GM21360 (cell line): Measurements from ENCODE around the gene RPH3AL.

Source experiments
- ATAC-seq: cut with Tn5 transposase; IDR thresholded peaks from one replicate; pipeline ENCODE4 v1.9.1; 2021; ENCODE audit warnings: mild to moderate bottlenecking, moderate library complexity; ENCODE audit not compliant: unreplicated experiment

RPH3AL gene

GRCh38 chr17:303168-303567 lies 49.4 kb downstream of the RPH3AL start:
- ATAC-seq = no peak

DNA sequence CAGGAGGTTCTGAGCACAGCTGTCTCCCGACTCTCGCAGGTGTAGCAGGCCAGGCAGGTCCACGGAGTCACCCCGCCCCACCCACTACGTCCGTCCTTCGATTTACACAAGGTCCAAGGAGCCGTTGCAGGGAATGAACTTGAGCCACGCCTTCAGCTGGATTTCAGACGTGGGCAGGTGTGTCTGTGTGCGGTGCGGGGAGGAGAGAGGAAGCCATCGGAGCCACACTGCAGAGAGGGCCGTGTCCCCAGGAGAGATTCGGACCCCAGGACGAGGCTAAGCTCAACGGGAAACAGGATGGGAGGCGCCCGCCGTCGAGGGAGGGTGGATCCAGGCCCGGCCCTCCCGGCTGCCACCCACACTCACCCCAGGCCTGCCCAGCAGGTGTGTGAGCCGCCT lies 50.3 kb downstream of the RPH3AL start:
- ATAC-seq = no peak

DNA sequence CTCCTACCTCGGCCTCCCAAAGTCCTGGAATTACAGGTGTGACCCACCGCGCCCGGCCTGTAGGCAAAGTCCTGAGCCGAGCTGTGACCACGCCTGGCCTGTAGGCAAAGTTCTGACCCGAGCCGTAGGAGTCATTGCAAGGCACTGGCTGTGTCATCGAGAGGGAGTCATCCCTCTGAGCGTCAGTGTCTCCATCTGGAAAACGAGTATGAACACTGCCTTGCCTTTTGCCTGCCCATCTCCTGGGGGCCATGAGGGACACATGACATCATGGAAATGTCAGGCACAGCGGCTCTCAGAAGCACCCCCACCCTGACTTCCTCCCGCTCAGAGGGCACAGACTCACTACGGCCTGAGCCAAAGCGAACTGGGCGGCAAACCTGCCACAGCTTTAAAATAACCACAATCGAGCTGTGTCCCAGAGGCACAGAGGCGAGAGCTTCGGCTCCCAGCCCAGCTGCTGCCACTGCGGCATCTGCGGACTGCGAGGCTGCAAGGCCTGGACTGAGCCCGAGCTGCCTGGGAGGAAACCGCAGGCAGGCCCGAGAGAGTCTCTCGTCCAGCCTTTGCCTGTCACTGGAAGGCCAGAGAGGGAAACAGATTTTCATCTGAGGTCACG lies 50.8 kb downstream of the RPH3AL start:
- no peak for ATAC-seq

- no peak for ATAC-seq
These were observed 51.7 kb downstream of the RPH3AL start for GRCh38 chr17:300881-301280.

DNA sequence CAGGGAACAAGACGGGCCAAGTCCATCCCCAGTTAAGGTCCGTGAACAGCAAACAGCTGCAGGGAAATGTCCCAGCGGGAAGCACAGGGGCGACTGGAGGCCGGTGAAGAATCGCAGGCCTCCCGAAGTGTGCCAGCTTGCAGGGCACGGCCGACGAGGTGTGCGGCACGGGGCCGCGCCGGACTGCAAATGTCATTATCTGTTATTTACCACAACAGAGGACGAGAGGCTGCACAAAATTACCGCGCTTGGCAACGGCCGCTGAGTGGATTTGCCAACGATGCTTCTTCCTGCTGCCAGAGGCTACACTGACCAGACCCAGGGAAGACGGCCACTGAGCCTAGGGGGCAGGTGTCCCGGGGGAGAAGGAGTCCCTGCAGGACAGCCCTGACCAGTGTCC lies 53.1 kb downstream of the RPH3AL start:
- no peak for ATAC-seq

GRCh38 chr17:298791-299450 lies 53.7 kb downstream of the RPH3AL start:
- ATAC-seq = no peak

- ATAC-seq = no peak
These were observed 54.8 kb downstream of the RPH3AL start for GRCh38 chr17:297758-298157.

DNA sequence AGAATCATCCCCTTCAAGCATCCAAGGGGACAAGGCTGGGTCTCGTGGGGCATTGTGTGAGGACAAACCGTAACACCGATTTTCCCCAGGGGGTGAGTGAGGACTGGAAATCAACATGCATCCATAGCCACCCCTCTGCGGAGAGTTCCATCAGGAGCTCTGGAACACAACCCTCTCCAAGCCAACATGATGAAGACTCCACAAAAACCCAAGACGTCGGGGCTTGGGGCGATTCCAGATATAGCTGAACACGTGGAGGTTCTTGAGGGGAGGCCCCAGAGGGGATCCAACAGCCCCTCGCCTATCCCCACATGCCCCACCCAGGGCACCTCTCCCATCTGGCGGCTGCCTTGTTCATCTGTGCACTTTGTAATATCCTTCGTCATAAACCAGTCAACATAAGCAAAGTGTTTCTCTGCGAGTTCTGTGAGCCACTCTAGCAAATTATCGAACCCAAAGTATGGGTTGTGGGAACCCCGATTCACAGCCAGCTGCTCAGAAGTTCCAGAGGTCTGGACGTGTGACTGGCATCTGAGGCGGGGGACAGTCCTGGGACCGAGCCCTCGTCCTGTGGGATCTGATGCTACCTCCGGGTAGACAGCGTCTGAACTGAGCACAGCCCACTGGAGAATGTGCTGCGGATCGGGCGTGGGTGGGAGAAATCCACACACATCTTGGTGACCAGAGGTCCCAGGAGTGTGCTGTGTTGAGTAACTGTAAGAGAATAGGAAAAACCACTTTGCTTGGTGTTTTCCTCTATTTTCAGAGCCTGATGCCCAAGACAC lies 55.5 kb downstream of the RPH3AL start:
- no peak for ATAC-seq

DNA sequence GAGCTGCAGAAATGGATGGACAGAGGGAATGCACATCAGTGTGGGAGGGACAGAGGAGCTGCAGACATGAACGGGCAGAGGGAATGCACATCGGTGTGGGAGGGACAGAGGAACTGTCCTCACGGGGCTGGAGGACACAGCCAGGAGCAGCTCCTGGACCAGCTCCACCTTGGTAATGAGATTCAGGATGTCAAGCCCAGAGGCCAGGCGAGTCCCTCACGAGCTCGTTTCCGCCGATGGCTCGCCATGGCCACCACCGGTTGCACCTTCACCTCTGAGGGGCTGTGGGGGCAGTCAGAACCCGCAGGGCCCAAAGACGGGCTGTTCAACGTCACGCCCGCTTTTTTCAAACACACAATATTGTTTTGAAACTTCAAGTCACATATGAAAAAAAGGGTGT lies 56.2 kb downstream of the RPH3AL start:
- ATAC-seq = no peak

GRCh38 chr17:292531-293382 lies 59.9 kb downstream of the RPH3AL start:
- no peak for ATAC-seq

GRCh38 chr17:292016-292415 lies 60.6 kb downstream of the RPH3AL start:
- ATAC-seq = no peak

- ATAC-seq = no peak
These were observed 61.0 kb downstream of the RPH3AL start for GRCh38 chr17:291587-291986.

DNA sequence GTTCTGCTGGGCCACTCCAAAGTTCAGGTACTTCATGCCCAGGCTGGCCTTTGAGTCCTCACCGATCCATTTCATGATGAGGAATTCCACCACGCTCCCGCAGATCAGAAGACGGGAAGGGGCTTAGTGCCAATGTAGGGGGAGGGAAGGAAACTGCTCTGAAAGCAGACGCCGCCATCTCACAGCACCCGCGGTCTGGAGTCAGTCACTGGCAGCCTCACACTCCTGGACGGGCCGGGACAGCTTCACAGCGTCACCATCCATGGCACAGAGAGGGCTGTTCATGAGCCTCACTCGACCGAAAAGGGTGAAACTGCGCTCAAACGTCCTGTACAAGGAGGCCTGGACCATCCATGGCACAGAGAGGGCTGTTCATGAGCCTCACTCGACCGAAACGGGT lies 62.0 kb downstream of the RPH3AL start:
- ATAC-seq = no peak

GRCh38 chr17:290121-290521 lies 62.5 kb downstream of the RPH3AL start:
- no peak for ATAC-seq

DNA sequence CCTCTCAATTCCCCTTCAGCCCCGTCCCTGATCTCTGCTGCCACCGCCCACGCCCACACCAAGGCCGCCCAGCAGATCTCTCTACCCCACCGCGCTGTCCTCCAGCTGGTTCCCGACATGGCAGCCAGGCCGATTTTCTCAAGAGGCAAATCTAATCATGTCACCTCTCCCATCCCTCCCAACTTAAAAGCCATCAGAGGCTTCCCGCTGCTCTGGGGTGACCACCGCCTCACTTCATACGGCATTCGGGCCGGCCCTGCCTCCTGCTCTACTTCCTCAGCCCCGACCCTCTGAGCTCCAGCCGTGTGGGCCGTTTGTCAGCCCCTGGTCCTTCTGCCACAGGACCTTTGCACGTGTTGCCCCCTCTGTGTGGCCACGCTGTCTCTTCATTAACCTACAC lies 63.2 kb downstream of the RPH3AL start:
- ATAC-seq = no peak

DNA sequence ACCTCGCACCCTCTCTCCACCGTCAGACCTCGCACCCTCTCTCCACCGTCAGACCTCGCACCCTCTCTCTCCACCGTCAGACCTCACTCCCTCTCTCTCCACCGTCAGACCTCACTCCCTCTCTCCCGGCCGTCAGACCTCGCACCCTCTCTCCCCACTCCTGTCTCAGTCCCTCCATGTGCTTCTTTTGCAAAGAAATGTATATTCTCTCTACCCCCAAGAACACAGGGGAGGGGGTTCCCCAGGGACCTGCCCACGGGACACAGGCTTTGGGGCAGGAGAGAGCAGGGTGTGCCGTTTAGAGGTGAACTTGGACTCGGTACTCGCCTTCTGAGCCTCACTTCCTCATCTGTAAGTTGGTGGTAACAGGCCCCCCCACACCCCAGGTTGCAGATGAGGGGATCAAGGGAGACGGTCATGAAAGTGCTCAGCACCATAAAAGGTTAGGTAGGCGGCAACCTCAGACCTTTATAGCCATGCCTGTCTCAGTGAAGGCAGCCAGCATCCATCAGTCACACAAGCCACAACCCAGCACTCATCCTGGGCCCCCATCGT lies 63.7 kb downstream of the RPH3AL start:
- ATAC-seq = no peak

DNA sequence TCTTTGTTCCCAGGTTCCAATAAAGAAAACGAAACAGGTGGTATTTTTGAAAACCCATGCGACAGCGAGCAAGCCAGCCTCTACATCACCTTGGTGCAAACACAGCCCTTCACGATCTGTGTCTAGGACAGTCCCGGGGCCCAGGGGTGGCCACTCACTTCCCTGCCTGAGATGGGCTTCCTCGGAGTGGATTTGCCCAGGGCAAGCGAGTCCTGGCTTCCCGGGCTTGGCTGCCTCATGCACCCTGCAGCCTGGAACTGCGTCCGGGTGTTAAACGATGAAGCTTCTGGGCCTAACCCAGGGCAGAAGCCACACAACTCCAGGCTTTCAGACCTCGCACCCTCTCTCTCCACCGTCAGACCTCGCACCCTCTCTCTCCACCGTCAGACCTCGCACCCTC lies 66.0 kb downstream of the RPH3AL start:
- no peak for ATAC-seq

DNA sequence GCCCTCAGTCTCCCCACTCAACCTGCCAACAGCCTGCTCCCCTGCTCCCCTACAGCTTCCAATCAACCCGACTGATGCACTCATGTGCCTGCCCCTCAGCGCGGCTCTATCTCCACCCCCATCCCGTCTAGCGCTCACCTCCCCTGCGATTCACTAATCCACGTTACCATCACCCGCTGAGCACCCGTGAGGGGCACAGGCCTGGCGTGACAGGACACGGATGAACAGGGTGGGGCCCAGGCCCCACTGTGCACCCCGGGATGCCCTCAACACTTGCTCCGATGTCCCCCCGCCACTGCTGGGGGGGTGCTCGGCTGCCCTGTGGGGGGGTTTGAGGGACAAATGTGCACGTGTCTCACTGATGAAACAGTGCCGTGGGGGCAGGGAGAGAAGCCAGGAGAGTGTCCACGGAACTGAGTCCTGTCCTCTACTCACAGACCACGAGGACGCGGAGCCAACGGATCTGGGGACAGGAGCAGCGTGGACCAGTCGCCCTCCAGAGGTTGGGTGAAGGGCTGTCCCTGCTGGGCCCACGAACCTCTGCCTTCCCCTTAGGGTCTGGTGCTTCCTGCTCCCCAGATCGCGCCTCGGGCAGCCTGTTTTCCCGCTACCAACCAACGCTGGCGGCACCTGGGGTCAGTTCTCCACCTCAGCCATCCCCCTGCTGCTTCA lies 66.7 kb downstream of the RPH3AL start:
- no peak for ATAC-seq

- ATAC-seq = no peak
These were observed 67.8 kb downstream of the RPH3AL start for GRCh38 chr17:284676-285355.
